ENCODE results near the gene LDB2.
A peak's percentile ranks its signal among the peaks of the same experiment; 100 is the strongest.

LDB2 gene

DNA sequence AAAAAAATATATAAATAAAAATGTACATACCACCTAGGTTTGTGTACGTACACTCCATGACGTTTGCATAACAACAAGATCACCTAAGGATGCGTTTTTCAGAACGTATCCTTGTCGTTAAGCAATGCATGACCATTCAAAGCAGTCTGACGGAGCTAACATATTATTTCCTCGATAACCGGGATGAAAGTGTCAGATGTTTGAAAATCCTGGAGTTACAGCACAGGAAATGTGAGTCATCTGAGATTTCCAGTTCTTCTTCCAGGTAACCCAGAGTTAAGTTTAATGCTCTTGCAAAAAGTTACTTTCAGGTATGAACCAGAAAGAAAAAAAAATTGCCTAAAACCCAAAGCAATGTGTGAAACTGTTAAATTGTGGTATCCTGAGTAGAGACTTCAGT is 107.9 kb downstream of the LDB2 start:
- no peaks in the 10 kb centered on the region for H3K36me3 ChIP-seq (ENCODE audit: insufficient read depth, low read depth, low read length)
- no peaks in the 10 kb centered on the region for H3K27me3 ChIP-seq (ENCODE audit: insufficient read depth, low read length)
- no peaks in the 10 kb centered on the region for H3K9me3 ChIP-seq (ENCODE audit: insufficient read depth, low read depth, low read length)
- H3K4me1 ChIP-seq (ENCODE audit: insufficient read depth, low read length), result peaks cover 24% of the 10 kb centered on the region; the same call in 1 of the 2 replicates
- no peak overlapping the region for H3K27ac ChIP-seq (ENCODE audit: low read length)
- H3K9ac ChIP-seq (ENCODE audit: low read depth, low read length), result no peak overlapping the region
- H3K4me3 ChIP-seq (ENCODE audit: low read length), result no peak overlapping the region

DNA sequence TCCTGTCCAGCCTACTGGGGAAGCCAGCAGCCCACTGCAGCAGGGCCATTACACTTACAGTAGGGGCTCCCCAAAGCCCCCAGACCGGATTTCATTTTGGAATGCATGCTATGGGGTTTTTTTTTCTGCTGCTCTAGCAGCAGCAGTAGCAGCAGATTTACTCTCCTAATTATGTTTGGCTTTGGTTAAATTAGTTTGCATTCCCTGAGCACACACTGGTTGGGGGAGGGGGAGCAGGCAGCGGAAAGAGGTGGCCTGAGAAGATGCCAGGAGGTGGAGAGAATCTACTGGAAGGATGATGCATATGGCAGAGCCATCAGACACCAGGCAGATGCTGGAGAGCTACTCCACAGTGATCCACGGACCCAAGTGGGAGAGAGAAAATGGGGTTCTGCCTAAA is 109.6 kb downstream of the LDB2 start:
- Histone ChIP-seq H3K4me1 (ENCODE audit: insufficient read depth, low read length) (peaks cover 35% of the 10 kb centered on the region; the same call in 1 of the 2 replicates), H3K36me3 (ENCODE audit: insufficient read depth, low read depth, low read length) (no peaks in the 10 kb centered on the region), H3K4me3 (ENCODE audit: low read length) (no peak overlapping the region), H3K27me3 (ENCODE audit: insufficient read depth, low read length) (no peaks in the 10 kb centered on the region), H3K9ac (ENCODE audit: low read depth, low read length) (no peak overlapping the region), H3K27ac (ENCODE audit: low read length) (no peak overlapping the region), H3K9me3 (ENCODE audit: insufficient read depth, low read depth, low read length) (no peaks in the 10 kb centered on the region)

DNA sequence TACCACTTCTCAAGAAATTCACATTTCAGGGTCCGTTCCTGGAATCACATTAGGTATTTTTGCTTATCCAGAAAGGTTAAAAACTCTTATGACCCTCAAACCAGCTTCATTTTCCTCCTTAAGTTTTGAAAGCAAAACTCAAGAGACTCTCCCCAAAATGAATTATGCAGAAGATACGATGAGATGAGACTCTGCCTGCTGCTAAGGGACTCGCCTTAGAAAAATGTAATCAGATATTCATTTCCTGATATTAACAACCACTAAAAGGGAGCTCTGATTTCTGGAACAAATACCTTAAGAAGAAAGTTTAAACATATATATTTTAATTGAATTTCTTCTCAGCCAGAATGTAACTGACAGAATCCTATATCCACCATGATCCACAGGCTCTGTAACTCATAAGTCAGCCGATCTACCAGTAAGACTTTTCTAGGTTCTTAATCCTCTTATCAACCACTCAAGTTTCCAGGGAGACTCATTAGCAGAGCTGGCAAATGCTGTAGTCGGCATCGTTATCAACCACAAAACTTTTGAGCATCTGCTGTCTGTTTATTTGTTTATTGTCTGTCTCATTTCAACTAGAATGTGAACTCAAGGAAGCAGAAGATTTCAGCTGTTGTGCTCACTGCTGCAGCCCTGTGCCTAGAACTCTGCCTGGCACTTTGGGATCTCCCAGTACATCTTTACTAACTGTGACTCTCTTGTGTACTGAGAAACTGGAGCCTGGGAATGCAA is 112.5 kb downstream of the LDB2 start:
- no peak overlapping the region for H3K27ac ChIP-seq (ENCODE audit: low read length)
- no peak overlapping the region for H3K9ac ChIP-seq (ENCODE audit: low read depth, low read length)
- peaks cover 42% of the 10 kb centered on the region for H3K4me1 ChIP-seq (ENCODE audit: insufficient read depth, low read length)
- H3K27me3 ChIP-seq (ENCODE audit: insufficient read depth, low read length), result no peaks in the 10 kb centered on the region
- no peaks in the 10 kb centered on the region for H3K9me3 ChIP-seq (ENCODE audit: insufficient read depth, low read depth, low read length)
- peaks cover 10% of the 10 kb centered on the region; the same call in 1 of the 2 replicates for H3K36me3 ChIP-seq (ENCODE audit: insufficient read depth, low read depth, low read length)
- H3K4me3 ChIP-seq (ENCODE audit: low read length), result no peak overlapping the region

DNA sequence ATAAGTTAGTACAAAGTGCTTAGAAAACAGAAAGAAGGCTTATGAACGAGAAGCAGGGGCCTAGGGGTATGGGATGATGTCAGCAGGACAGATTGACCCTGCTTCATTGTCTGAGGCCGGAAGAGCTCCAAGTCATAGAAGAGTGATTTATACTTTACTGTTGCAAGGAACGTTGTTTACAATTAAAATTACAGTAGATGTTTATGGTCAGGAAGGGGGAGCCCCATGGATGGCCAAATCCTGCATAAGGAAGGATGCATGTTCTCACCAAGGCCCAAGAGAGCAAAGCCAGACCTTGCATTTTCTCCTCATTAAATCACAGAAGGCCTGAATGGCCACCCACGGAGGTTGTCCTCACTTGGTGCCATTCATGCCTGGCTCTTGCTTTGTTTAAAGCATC is 115.3 kb downstream of the LDB2 start:
- peak overlapping the region; percentile 44 for H3K27ac ChIP-seq (ENCODE audit: low read length)
- H3K36me3 ChIP-seq (ENCODE audit: insufficient read depth, low read depth, low read length), result peaks cover 10% of the 10 kb centered on the region; the same call in 1 of the 2 replicates
- H3K4me3 ChIP-seq (ENCODE audit: low read length), result peak overlapping the region; percentile 17; the same call in 1 of the 2 replicates
- no peak overlapping the region; the same call in 1 of the 2 replicates for H3K9ac ChIP-seq (ENCODE audit: low read depth, low read length)
- H3K4me1 ChIP-seq (ENCODE audit: insufficient read depth, low read length), result peaks cover 25% of the 10 kb centered on the region
- no peaks in the 10 kb centered on the region for H3K9me3 ChIP-seq (ENCODE audit: insufficient read depth, low read depth, low read length)
- H3K27me3 ChIP-seq (ENCODE audit: insufficient read depth, low read length), result no peaks in the 10 kb centered on the region

DNA sequence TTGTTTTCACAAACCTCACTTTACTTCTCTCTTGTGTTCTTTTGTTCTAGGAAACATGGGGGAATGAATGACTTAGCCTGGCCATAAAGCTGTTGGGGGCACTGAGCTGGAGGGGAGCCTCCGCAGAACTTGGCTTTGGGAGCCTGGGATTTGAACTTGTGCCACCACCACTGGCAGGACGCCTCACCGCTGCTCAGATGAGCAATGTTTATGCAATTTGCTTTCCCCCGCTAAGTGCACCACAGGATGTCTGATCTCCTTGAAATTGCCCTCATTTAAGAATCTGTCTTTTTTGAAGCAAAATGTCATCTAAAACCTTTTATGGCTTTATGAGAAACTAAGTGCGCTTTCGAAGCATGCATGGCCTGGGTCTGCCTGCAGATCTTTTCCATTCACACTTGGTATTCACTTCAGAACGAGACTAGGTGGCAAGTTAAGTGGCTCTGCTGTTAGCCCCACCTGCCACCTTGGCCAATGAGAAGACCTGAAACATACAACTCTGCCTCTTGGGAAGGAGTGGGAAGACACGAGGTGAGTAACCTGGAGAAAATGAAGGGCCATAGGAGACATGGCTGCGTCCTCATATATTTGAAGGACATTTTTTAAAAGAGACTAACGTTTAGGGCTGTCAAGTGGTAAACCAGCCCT is 119.3 kb downstream of the LDB2 start:
- Histone ChIP-seq H3K9me3 (ENCODE audit: insufficient read depth, low read depth, low read length) (no peaks in the 10 kb centered on the region), H3K36me3 (ENCODE audit: insufficient read depth, low read depth, low read length) (peaks cover 10% of the 10 kb centered on the region; the same call in 1 of the 2 replicates), H3K4me3 (ENCODE audit: low read length) (no peak overlapping the region), H3K27me3 (ENCODE audit: insufficient read depth, low read length) (no peaks in the 10 kb centered on the region), H3K4me1 (ENCODE audit: insufficient read depth, low read length) (peaks cover 32% of the 10 kb centered on the region), H3K27ac (ENCODE audit: low read length) (no peak overlapping the region), H3K9ac (ENCODE audit: low read depth, low read length) (no peak overlapping the region)

DNA sequence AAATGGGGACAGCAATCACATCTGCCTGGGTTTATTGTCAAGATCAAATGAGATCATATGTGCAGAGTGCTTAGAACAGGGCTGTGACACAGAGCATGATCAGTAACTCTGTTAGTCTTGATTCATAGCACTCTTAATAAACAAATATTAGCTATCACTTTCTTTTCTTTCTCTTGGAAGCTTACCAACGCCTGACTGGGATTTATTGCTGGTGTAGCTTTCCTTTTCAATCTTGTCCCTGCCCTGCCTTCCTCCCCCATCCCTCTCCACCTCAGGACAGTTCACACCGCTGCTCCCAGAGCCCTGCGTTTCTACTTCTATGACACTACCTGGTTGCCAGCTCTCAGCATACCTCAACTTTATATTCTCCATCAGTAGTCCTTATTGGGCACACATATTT is 120.7 kb downstream of the LDB2 start:
- H3K9me3 ChIP-seq (ENCODE audit: insufficient read depth, low read depth, low read length), result no peaks in the 10 kb centered on the region; the same call in 1 of the 2 replicates
- no peak overlapping the region for H3K27ac ChIP-seq (ENCODE audit: low read length)
- H3K27me3 ChIP-seq (ENCODE audit: insufficient read depth, low read length), result no peaks in the 10 kb centered on the region
- peaks cover 18% of the 10 kb centered on the region for H3K4me1 ChIP-seq (ENCODE audit: insufficient read depth, low read length)
- peaks cover 12% of the 10 kb centered on the region; the same call in 1 of the 2 replicates for H3K36me3 ChIP-seq (ENCODE audit: insufficient read depth, low read depth, low read length)
- H3K4me3 ChIP-seq (ENCODE audit: low read length), result no peak overlapping the region
- no peak overlapping the region for H3K9ac ChIP-seq (ENCODE audit: low read depth, low read length)

DNA sequence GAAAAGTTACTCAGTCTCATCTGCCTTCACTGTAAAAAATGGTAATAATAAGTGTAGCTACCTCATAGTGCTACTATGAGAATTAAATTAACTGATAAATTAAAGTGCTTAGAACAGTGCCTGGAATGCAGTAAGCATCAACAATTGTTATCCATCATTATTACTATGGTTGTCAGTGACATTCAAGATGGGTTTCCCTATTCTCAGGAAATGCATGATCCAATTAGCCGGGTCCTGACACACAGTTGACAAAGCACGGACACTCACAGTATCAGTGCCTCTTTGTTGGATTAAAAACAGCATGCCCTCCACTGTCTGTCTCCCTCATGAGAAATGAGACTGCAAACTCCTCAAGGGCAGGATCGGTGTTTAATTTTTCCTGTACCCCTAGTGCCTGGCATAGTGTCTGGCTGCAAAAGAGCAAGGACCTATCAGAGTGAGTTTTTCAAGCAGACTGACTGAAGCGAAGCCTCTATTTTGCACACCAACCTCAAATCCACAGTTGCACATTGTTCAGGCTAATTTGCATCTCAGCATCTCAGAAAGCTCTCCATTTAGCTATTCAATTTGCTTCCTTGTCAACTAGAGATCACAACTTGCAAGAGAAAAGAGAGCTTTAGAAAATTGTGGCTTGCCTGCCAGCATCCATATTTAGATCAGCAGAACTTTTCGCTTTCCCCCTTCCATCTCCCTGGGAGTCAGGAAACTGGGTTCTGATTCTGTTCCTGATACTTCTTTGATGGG is 122.9 kb downstream of the LDB2 start:
- no peaks in the 10 kb centered on the region for H3K27me3 ChIP-seq (ENCODE audit: insufficient read depth, low read length)
- no peaks in the 10 kb centered on the region; the same call in 1 of the 2 replicates for H3K9me3 ChIP-seq (ENCODE audit: insufficient read depth, low read depth, low read length)
- no peak overlapping the region; the same call in 1 of the 2 replicates for H3K4me3 ChIP-seq (ENCODE audit: low read length)
- no peak overlapping the region for H3K27ac ChIP-seq (ENCODE audit: low read length)
- H3K4me1 ChIP-seq (ENCODE audit: insufficient read depth, low read length), result peaks cover 16% of the 10 kb centered on the region; the same call in 1 of the 2 replicates
- H3K9ac ChIP-seq (ENCODE audit: low read depth, low read length), result no peak overlapping the region
- H3K36me3 ChIP-seq (ENCODE audit: insufficient read depth, low read depth, low read length), result 0 out of 2 replicates have a peak, but pooled peaks cover 3% of the 10 kb centered on the region

DNA sequence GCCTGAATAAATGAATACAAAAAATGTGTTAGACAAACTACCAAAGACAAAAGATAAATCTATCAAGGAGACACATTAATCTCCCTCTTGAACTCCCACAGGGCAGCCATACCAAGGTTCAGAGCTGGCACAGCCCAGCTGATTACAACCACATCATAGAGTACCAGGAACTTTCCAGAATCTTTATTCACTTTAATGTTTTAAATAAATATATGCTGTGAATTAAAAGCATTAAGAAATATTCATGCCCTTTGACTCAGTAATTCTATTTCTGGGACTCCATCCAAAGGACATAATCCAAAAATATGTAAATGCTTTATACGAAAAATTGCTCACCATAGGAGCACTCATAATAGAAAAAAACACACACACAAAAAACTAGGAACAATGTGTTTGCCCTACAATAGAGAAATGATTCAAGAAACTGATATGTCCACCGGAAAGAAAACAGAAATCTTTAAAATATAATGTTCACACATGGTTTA is 126.0 kb downstream of the LDB2 start:
- Histone ChIP-seq H3K36me3 (ENCODE audit: insufficient read depth, low read depth, low read length) (0 out of 2 replicates have a peak, but pooled peaks cover 3% of the 10 kb centered on the region), H3K9me3 (ENCODE audit: insufficient read depth, low read depth, low read length) (no peaks in the 10 kb centered on the region; the same call in 1 of the 2 replicates), H3K27me3 (ENCODE audit: insufficient read depth, low read length) (no peaks in the 10 kb centered on the region), H3K27ac (ENCODE audit: low read length) (no peak overlapping the region), H3K4me3 (ENCODE audit: low read length) (no peak overlapping the region), H3K9ac (ENCODE audit: low read depth, low read length) (no peak overlapping the region), H3K4me1 (ENCODE audit: insufficient read depth, low read length) (peaks cover 16% of the 10 kb centered on the region; the same call in 1 of the 2 replicates)

DNA sequence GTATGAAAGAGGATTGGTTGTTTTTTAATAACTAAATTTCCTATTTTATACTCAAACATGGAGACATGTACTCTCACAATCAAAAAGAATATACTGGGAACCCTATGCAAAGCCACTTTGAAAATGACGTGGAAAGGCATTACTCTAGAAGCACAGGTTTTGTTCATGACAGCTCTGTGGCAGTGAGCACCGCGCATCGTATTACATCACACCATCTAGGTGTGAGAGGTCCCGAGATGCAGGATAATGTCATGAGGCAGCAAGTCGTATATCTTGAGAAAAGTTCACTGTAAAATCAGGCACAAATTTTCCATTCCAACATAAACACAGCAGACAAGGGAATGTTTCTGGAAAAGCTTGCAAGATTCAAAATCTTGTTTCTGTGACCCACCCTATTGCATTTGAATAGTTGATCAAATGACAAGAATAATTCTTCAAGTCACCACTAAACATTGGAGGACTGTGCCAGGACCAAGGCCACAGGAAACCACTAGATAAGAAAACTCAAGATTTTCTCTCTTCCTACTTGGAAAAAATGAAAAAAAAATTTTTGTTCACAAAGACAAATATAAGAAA is 127.6 kb downstream of the LDB2 start:
- Histone ChIP-seq H3K27me3 (ENCODE audit: insufficient read depth, low read length) (no peaks in the 10 kb centered on the region), H3K27ac (ENCODE audit: low read length) (no peak overlapping the region), H3K36me3 (ENCODE audit: insufficient read depth, low read depth, low read length) (0 out of 2 replicates have a peak, but pooled peaks cover 3% of the 10 kb centered on the region), H3K9me3 (ENCODE audit: insufficient read depth, low read depth, low read length) (no peaks in the 10 kb centered on the region; the same call in 1 of the 2 replicates), H3K9ac (ENCODE audit: low read depth, low read length) (no peak overlapping the region), H3K4me3 (ENCODE audit: low read length) (no peak overlapping the region), H3K4me1 (ENCODE audit: insufficient read depth, low read length) (peaks cover 8% of the 10 kb centered on the region; the same call in 1 of the 2 replicates)

DNA sequence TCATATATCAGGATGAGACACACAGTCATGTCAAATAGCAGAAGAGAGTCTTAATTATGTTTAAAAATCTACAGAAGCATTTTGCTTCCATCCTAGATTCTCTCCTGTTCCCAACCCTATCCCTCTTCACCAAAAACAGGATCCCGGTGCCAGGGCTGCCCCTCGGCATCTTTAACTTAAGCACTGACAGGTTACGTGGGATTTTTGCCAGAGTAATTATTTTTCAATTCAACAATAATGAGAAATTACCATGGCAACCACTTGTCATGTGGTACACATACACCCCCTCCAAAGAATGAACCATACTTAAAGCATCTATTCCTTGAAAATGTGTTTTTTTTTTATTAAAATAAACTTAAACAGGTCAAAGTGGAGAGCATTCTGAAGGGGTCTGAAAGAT is 130.6 kb downstream of the LDB2 start:
- Histone ChIP-seq H3K36me3 (ENCODE audit: insufficient read depth, low read depth, low read length) (no peaks in the 10 kb centered on the region), H3K27ac (ENCODE audit: low read length) (no peak overlapping the region), H3K9ac (ENCODE audit: low read depth, low read length) (no peak overlapping the region), H3K4me1 (ENCODE audit: insufficient read depth, low read length) (no peaks in the 10 kb centered on the region), H3K4me3 (ENCODE audit: low read length) (no peak overlapping the region), H3K27me3 (ENCODE audit: insufficient read depth, low read length) (no peaks in the 10 kb centered on the region), H3K9me3 (ENCODE audit: insufficient read depth, low read depth, low read length) (no peaks in the 10 kb centered on the region)

DNA sequence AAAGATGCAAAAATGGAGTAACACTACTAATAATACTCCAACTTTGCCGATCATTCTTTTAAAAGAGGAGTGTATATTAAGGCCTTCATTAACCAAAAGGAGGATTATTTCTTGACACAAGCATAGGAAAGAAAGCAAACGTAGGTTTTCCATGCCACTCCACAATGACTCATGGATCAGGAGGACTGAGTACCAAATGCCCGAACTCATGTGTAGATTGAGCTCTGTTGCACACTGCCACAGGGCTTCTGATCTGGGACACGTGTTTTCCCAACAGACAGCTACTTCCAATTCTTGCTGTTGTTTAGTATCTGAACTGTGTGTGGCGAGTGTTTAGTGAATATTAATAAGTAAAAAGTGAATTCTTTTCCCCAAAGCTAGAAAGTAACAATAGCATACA is 131.2 kb downstream of the LDB2 start:
- no peaks in the 10 kb centered on the region for H3K27me3 ChIP-seq (ENCODE audit: insufficient read depth, low read length)
- H3K4me3 ChIP-seq (ENCODE audit: low read length), result no peak overlapping the region
- no peak overlapping the region for H3K27ac ChIP-seq (ENCODE audit: low read length)
- no peaks in the 10 kb centered on the region for H3K36me3 ChIP-seq (ENCODE audit: insufficient read depth, low read depth, low read length)
- H3K9ac ChIP-seq (ENCODE audit: low read depth, low read length), result no peak overlapping the region
- no peaks in the 10 kb centered on the region for H3K9me3 ChIP-seq (ENCODE audit: insufficient read depth, low read depth, low read length)
- H3K4me1 ChIP-seq (ENCODE audit: insufficient read depth, low read length), result no peaks in the 10 kb centered on the region

Measured in iPS-20b (cell line).